HG03060 (cell line): ENCODE measurements around the gene RASSF5.

Experiments
- ATAC-seq: cut with Tn5 transposase; IDR thresholded peaks from one replicate; pipeline ENCODE4 v1.9.1; 2021; ENCODE audit warnings: low read depth, moderate number of reproducible peaks; ENCODE audit not compliant: unreplicated experiment

The RASSF5 gene

DNA sequence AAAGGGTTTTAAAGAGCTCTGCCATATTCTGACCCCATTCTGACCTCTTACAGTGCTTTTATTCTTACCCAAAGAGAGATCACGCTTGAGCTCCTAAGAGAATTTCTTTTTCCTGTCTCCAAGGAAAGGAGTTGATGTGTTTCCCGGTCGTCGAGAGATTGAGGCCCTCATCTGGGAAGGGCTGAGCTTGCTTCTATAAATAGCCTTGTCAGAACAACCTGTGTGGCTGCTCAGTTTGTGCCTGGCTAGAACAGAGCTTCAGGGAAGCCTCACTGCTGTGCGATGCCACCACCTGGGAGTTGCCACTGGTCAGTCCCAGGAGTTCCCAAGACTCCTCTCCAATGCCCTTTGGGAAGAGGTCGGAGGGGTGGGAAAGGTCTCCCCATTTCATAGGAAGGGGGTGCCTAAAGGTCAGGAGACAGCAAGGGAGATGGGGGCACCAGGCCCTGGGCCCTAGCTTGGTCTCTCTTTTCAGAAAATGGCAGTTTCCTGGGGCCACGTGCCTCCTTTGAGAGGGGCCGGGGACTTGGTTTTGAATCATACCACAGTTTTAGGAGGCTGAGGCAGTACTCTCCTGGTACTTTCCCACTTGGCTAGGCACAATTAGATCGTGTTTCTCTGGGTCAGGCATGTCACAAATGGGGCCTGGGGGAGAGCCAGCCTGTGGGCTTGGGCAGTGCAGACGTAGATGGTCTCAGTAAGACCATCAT is 52.8 kb downstream of the RASSF5 start:
- no peak for ATAC-seq

DNA sequence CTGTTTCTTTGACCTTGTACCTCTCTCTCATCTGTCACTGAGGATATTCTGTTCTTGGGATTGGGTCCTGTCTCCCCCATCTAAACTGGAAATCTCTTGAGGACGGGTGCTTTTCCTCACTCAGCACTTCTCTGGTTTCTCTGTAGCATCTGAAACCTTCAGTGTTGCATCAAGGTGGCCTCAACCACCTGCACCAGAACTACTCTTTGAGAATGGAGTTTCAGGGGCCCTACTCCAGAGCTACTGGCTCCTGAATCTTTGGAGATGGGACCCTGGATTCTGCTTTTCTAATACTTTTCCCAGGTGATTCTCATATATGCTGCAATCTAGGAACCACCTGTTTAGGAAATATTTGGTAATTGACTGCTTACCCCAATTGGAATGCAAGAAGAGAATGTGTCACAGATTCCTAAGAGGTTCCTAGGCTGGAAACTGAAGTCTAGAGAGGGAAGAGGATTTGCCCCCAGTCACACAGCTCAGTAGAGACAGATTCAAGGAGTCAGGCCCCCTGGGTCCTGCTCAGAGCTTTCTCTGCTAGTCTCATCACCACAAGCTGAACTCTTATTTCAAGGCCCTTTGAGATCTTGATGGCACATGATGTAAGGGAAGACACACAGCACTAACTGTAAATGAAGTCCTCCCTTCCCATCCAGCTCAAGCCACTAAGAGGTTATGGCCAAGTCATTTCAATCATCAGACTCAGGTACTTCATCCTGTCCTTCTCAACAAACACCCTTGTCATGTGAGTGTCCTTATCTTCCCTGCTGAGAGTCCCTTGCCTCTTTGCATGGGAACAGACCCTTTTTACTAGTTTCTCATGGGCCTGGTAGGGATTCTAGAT is 56.3 kb downstream of the RASSF5 start:
- peak; percentile 15 for ATAC-seq

DNA sequence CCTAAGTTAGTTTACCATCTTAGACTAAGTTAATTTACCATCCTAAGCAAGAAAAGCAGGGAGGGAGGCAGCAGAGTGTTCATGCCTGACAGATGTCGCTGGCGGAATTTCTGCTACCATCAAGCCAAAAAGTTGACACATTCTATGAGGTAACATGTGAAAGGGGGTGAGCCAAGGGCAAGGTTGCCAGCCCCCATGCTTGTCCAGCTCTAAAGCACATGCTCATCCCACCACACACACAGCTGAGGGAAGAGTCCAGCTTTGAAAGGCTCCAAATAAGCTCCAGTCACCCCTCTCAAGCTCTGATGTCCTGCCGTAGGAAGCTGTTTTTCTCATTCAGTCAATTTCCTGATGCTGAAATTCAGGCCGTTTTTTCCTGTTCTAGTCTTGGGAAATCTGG is 58.7 kb downstream of the RASSF5 start:
- no peak for ATAC-seq

DNA sequence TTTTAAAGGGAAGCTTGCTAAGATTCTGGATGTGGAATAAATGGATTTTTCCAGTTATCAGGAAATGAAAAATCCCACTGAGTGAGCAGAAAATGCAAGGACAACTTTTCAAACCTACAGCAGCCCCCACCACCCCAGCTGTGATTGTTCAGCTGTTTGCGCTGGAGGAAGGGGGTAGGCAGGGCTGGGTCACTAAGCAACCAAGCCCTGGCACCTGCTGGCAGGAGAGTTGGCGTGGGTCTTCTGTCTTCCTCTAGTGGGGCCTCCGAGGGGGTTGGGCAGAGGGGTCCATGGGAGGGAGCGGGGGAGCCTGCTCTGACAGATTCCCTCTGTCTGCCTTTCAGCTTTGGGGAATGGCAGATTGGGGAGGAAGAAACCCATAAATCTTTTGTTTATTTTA is 59.7 kb downstream of the RASSF5 start:
- ATAC-seq, result no peak

DNA sequence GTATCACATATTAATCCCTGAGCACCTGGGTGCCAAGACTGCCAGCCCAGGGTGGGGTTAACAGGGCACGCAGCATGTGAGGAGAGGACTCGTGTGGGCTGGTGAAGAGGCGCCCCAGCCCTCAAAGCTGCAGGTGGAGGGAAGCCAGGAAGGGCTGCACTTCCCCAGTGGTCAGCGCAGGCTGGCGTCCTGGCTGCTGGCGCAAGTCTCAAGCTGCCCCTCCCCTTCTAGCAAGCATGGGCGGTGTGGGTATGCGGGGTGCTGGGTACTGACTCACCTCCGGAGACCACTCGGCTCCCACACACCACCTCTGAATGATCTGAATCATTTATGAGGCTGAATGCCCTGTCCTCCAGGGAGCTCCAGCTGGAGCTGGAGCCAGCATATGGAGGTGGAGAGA is 60.9 kb downstream of the RASSF5 start:
- no peak for ATAC-seq

- no peak for ATAC-seq
These were observed 61.5 kb downstream of the RASSF5 start for GRCh38 chr1:206568779-206569352.

GRCh38 chr1:206569556-206569955 is 62.2 kb downstream of the RASSF5 start:
- no peak for ATAC-seq

GRCh38 chr1:206570529-206570928 is 63.2 kb downstream of the RASSF5 start:
- no peak for ATAC-seq

- ATAC-seq, result no peak
These were observed 65.5 kb downstream of the RASSF5 start for GRCh38 chr1:206572835-206573234.

DNA sequence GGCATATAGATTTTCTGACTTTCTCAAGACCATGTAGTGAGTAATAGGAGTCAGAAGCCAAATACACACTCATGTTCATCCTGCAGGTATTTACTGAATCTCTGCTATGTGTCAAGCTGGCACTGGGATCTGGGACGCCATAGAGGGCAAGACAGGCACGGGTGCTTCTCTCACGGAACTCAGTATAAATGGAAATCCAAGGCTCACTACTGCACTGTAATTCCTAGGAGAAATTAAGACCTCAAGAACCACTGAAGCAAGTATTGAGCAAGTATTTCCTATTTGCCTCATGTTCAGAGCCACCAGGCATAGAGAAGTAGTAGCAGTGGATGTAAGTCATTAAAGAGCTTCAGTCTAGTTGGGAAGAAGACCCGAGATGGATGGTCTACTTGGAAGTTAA is 66.0 kb downstream of the RASSF5 start:
- ATAC-seq, result no peak

DNA sequence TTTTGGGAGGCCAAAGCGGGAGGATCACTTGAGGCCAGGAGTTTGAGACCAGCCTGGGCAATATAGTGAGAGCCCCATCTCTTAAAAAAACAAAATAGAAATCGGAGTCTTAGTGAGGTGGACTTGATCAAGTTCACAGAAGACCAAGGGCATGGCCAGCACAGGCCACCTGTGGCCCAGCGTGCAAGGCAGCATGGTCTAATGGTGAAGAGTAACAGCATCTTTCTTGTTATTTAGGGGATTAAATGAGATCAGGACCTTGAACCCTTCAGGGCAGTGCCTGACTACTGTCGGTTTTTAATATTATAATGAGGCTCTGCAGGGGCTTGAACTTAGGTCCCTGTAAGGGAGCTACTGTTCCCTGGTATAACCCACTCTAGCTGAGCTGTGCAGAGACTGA is 66.4 kb downstream of the RASSF5 start:
- no peak for ATAC-seq

GRCh38 chr1:206575165-206575893 is 68.0 kb downstream of the RASSF5 start:
- no peak for ATAC-seq

DNA sequence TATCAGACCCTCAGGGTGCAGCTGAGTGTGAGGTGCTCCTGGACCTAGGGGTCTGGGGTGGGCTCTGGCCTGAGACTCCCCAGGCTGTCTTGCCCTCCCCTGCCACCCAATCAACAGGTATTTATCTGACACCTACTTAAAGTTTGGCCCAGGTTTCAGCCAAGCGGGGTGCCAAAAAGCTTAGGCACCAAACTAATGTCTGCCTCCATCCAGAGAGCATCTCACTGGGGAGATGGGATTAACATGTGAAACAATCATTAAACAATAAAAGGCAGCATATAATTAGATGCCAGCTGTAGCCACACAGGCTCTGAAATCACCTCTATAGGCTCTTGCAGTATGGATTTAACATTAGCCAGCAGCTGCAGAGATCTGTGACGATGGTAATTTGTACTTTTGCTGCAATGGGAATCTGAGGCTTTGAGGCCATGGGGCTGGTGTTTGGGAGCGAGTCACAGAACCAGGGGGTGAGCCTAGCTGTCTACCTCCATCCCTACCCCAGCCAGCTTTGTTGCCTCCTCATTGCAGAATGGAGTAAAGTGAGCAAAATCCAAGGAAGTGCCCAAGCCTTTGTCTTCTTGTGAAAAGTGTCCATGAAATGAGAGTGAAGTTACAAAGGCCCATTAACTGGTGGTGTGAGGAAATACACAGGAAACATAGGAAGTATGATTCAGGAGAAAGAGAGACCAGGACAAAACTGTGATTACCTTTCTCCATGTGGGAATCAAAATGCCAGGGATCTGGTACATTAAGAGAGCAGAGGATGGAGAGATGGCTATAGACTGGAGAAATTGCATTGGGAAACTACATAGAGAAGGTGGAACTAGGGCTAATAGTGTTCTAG is 68.8 kb downstream of the RASSF5 start:
- no peak for ATAC-seq

DNA sequence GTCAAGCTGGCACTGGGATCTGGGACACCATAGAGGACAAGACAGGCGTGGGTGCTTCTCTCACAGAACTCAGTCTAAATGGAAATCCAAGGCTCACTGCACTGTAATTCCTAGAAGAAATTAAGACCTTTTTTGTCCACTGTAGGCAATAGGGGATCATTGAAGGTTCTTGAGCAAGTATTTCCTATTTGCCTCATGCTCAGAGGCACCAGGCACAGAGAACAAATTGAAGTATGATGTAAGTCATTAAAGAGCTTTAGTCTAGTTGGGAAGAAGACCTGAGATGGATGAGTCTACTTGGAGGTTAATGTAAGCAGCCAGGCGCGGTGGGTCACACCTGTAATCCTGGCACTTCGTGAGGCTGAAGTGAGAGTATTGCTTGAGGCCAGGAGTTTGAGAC is 70.3 kb downstream of the RASSF5 start:
- no peak for ATAC-seq

GRCh38 chr1:206578068-206578977 is 71.0 kb downstream of the RASSF5 start:
- no peak for ATAC-seq

GRCh38 chr1:206578978-206579374 is 71.6 kb downstream of the RASSF5 start:
- ATAC-seq, result no peak

- peak; percentile 76 for ATAC-seq
These were observed 72.6 kb downstream of the RASSF5 start for GRCh38 chr1:206579747-206580437.

GRCh38 chr1:206580438-206581113 is 73.2 kb downstream of the RASSF5 start:
- no peak for ATAC-seq
